Fibroblast of skin of right quadriceps (primary cell): Measurements from ENCODE around the gene RAP1GAP2.

Experiments
- DNase-seq: peaks from one replicate; pipeline ENCODE4 v3.0.0-alpha.2; 2013

RAP1GAP2 gene

DNA sequence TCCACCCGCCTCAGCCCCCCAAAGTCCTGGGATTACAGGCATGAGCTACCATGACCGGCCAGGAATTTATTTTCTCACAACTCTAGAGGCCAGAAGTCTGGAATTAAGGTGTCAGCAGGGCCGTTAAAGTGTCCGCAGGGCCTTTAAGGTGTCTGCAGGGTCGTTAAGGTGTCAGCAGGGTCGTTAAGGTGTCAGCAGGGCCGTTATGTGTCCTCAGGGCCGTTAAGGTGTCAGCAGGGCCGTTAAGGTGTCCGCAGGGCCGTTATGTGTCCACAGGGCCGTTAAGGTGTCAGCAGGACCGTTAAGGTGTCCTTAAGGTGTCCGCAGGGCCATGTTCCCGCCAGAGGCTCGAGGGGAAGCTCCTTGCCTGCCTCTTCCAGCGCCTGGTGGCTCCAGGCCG lies 125.2 kb downstream of the RAP1GAP2 start:
- DNase-seq: no peak

DNA sequence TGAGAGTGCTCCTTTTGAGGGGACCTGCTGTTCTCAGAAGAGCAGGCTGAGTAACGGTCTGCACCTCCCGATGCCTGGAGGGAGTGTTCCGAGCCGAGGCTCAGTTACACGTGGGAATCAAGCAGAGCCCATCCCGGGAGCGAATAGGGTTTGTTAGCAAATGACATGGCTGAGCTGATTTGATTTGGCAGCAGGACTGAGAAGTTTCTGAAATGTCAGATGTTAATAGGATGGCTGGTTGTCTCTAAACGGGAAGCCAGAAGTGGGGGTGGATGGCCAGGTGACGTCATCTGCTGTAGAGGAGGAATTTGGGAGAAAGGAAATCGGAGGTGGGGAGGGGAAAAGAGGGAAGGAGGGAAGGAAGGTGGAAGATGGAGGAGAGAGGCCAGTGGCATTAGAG lies 128.0 kb downstream of the RAP1GAP2 start:
- DNase-seq: peak; percentile 32

DNA sequence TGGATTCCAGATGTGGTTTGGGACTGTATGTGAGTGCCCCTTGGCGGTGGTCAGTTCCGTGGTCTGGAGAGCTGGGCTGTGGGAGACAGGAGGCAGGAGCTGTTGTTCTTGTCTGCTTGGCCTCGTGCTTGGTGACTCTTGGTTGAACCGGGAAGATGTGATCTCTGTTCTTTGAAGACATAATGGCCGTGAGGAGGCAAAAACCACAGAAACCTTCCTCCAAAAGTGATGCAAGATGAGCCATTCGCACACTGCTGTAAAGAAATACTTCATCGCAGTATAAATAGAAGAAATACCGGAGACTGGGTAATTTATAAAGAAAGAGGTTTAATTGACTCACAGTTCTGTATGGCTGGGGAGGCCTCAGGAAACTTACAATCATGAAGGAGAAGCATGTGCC lies 128.8 kb downstream of the RAP1GAP2 start:
- DNase-seq: no peak

DNA sequence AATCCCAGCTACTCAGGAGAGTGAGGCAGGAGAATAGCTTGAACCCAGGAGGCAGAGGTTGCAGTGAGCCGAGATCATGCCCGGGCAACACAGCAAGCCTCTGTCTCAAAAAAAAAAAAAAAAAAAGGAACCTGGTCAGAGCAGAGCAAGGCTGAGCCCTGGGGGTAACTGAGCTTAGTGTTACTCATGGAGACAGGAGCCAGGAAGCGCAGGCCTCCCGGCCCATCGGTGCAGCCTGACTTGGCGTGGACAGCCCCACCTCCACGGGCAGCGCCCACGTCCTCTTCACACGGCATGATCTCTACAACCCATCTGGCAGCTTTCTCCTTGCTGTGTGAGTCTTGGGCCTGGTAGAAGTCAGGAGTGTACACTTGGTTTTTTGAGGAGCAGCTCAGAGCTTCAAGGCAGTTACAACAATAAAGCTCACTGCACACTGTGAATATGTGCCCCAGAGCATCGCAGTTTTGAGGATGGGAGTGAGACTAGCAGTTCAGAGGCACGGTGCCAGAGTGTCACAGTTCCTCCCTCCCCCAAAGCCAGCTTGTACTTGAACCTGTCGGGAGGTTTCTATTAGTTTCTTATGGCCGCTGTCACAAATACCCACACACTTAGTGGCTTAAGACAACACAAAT lies 129.9 kb downstream of the RAP1GAP2 start:
- no peak for DNase-seq

DNA sequence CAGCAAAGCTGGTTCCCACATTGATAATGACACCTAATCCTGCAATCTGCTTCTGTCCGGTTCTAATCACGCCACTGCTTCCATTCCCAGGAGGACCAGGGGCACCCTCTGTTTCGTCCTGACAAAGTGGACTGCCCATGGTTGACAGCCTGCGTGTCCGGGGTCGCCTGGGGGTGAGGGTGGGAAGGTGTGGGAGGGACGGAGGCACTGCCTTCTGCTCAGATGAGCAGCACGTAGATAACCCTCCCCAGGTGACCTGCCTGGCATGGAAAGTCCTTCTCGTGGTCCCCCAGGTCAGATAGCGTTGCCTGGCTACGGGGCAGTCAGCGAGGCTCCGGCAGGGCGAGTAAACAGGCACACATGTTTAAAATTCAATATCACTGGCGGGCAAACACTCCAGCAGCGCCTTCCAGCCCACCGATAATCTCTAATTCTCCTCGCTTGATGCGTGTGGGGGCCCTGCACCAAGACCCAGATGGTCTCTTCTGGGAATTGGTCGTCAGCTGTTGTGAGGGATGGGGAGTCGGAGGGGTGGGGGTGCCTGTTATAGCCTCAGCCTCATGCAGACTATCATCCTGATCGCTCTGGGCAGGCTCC lies 132.2 kb downstream of the RAP1GAP2 start:
- no peak for DNase-seq

DNA sequence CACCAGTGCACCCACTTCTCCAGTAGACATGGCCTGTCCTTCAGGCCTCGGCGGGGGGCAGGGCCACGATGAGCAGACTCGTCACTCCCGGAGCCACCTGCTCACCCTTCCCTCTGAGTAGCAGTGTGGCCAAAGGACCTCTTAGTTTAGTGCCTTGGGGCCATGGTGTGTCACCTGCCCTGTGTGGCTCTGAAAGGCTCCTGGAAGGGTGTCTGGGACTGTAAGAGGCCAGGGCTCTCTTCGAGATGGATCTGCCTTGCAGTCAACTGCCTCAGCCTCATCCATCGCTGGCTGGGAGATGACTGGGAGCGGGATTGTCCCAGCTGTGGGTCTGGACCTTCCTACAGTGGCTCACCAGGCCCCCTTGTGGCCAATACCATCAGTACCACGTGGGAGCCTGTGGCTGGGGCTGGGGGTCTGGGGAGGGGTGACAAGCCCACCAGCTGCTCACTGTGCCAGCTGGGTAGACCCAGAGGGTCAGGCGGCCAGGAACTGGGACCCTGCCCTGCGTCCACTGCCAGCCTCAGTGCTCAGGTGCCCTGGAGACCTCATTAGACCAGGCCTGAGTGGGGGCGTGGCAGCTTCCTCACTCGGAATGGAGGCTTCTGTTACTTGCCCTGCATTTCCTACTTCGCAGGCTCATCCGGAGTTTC lies 133.8 kb downstream of the RAP1GAP2 start:
- no peak for DNase-seq

DNA sequence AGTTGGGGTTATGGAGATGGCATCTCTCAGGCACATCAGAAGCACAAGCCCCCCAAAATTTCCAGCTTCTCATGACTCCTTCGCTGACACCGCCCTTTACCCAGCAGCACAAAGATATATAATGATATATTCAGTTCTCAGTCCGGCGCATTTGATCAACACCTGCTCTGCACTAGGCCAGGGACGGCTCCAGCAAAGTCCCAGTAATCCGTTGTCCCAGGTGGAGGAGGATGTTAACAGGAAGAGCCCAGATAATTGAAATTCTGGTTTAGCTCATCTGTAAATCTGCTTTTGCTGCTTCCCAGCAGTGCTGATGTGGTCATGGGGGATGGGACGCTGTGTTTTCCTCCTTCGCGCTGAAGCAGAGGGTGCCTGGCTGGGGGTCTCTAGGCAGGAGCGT lies 135.6 kb downstream of the RAP1GAP2 start:
- no peak for DNase-seq

DNA sequence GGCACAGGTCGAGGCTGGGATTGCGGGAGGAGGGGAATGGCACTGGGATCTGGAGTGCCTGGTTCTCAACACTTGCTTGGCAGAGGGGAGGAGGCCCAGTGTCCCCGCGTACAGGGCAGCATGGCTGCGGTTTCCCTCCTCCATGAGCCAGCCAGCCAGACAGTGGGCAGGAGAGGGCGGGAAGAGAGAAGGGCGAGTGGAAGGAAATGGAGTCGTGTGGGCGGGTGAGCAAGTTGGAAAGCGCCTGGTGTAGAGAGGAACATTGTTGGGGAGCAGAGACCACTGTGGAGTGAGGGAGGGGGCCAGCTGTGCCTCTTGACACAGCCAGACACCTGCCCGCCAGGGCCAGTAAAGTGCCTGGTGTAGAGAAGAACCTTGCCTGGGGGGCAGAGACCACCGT lies 136.7 kb downstream of the RAP1GAP2 start:
- DNase-seq: no peak

DNA sequence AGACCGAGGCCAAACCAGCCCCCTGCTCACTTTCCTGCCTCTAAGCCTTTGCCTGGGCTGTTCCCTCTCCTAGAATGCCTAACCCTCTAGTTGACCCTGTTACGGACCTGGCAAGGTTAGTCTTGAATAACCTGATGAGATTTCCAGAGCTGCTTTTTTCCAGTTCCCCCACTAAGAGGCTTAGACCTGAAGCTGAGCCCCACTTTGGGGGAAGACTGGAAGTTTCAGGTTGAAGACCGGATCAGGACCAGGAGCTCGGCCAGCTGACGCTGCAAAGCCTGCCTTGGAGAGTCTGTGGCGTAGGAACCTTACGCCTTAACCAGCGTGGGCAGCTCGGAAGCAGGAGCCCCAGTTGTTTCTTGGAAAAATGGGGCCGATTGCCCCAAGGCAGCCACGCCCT lies 137.4 kb downstream of the RAP1GAP2 start:
- no peak for DNase-seq

DNA sequence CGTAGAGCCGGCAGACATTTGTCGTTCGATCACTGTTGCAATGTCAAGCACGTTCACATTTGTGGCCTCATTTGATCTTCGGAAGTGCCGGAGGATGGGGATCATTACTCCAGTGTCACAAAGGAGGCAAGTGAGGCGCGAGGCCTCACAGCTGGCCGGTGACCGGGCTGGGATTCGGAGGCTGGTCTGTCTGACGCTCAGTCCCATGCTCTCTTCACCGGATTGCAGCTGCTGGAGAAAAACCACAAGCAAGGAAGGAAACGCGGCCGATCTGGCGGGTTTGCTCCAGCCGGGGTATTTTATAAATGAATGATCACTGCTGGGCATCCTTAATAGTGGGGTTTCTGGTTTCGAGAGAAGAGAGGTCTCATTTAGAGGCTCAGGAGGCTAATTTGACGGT lies 139.4 kb downstream of the RAP1GAP2 start:
- DNase-seq: no peak

DNA sequence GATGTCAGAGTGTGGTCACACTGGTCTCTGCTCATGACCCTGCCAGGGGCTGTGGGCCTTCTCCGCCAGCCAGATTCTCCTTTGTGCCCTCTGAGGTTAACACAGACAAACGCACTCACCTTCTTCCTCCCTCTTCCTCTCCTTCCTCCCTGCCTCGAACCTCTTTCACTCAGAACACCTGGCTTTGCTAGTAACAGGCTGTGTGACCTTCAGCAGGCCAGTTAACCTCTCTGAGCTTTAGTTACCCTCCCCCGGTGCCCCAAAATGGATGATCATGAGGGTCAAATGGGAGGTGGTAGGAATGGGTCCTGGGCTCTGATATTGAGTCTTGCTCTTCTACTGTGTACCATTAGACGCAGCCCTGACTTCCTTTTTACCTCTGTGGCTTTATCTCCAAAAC lies 140.1 kb downstream of the RAP1GAP2 start:
- no peak for DNase-seq

DNA sequence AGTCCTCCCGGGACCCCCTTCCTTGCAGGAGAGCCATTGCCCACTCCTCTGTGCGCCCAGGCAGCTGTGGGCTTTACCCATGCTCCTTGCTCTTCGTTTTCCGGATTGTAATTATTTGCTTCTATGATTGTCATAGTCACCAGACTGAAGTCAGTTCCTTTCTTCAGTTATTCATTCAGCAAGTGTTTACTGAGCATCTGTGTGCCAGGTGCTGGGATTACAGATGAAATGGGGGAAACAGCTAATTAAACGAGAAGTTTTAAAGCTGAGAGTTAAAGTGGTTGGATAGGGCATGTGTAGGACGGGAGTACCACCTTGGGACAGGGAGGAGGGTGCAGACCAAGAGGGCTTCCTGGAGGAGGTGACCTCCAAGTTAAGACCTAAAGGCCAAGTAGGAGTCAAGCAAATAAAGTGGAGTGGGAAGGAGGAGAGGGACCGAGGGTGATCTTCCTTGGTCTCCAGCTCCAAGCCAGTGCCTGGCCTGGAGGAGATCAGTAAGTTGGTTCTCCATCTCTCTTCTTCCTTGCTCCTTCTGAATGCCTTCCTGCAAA lies 140.6 kb downstream of the RAP1GAP2 start:
- DNase-seq: no peak

DNA sequence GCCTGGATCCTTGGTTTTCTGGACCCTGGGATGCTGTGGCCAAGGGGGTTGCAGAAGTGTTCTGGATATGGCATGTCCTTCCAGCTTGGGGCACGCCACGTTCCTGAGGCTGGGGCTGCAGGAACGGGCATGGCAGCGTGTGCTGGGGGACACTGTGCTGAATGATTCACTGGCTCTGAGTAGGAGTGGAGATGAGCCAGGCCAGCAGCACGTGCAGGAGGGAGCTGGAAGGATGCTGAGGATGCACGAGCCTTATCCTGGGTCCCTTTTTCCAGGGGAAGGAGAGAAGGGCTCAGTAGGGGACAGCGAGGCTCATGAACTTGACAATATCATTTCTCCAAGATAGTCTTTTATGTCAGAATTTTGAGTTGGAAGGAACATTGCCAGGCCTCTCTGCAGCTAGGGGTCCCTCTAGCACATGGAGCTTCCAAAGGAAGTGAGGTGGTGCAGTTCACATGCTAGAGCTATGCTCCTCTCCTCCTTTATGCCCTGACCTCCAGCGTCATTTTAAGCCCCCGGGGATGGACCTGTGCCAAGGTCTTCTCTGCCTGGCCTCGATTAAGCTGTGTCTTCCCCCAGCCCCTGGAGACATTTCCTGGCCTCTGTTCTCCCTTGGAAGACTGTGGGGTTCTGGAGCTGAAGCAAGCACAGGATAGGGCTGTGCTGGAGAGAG lies 141.2 kb downstream of the RAP1GAP2 start:
- no peak for DNase-seq

DNA sequence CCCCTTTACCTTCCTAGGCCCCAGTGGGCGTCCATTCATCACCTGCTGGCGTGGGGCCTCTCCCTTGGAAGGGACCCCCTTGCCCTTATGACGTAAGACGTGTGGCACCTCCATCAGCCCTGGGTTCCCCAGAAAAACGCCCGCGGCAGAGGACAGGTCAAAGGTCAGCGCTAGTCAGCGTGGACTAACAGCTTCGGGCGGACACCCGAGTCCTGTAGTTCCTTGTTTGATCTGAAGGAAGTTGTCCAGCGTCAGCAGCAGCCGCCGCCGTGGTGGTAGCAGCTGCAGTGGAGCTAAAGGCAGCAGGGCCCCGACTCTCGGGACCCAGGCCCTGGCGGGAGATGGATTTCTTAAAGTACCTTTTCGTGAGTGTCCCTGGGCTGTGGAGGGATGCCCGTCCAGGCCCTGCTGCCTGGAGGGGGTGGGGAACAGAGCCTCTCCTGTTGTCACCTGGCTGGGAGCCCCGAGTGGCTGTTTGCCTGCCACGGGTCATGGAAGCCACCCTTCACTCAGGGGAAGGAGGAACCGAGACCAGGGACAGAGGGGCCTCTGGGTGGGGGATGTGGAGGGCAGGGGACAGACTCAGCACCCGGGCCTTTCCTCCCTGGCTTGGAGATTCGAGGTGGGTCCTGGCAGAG lies 143.6 kb downstream of the RAP1GAP2 start:
- DNase-seq: no peak

DNA sequence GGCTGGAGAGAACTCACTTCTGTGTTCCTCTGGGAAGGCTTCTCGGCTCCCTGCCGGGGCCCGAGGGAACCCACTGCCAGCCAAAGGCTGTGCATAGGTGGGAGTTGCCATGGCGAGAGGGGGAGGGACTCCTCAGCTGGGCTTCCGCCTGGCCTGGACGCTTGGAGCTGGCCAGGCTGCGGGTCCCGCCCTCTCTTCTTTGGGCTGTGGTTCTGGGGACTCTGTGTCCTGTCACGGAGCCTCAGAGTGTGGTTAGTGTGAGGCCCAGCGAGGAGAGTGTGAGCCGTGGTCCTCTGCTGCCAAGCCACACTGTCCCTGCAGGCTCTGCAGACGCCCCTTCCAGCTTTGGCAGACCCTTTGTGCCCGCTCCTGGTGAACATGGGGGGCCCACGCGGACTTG lies 144.1 kb downstream of the RAP1GAP2 start:
- DNase-seq: no peak

DNA sequence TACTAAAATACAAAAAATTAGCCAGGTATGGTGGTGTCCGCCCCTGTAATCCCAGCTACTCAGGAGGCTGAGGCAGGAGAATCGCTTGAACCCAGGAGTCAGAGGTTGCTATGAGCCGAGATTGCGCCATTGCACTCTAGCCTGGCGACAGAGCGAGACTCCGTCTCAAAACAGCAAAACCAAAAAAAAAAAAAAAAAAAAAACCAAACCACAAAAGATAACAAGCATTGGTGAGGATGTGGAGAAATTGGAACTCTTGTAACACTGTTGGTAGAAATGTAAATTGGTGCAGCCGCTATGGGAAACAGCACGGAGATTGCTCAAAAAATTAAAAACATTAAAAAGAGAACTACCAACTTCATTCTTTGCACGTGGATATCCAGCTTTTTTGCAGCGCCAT lies 147.7 kb downstream of the RAP1GAP2 start:
- no peak for DNase-seq

DNA sequence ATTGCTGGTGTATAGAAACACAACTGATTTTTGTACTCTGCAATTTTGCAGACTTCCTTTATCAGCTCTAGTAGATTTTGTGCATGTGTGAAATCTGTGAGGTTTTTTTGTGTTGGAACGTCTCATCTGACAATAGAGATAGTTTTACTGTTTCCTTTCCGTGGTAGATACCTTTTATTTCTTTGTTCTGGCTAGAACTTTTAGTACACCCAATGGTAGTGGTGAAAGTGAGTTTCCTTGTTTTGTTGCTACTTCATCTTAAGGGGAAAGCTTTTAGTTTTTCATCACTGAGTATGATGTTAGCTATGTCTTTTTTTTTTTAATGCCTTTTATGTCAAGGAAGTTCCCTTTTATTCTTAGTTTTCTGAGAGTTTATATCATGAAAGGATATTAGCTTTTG lies 149.1 kb downstream of the RAP1GAP2 start:
- no peak for DNase-seq

DNA sequence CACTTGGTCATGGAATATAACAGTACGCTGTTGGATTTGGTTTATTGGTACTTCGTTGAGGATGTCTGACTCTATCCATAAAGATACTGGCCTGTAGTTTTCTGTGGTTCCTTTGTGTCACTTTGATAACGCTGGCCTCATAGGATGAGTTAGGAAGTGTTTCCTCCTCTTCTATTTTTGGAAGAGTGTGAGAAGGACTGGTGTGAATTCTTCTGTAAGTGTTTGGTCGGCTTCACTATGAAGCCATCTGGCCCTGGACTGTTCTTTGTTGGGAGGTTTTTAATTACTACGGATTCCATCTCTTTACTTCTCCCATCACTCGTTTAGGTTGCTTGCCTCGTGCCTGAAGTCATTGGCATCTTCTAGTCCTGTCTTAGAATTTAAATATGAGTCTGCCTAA lies 149.9 kb downstream of the RAP1GAP2 start:
- DNase-seq: no peak

DNA sequence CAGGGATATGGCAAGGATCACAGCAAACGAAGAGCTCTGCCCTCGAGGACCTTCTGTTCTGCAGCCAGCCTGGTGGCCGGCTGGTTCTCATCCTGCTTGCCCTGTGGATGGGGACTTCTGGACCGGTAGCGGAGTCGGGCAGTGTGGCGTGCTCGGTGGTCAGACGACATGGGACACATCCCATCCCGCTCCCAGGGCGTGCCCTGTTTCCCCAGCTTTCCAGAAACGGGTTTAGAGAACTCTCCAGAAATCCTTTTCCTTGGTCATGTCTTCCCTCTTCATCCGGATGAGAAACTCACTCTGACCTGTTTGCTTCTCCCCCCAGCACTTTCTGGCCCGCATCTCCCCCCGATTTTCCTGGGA lies 151.3 kb downstream of the RAP1GAP2 start:
- DNase-seq: no peak

DNA sequence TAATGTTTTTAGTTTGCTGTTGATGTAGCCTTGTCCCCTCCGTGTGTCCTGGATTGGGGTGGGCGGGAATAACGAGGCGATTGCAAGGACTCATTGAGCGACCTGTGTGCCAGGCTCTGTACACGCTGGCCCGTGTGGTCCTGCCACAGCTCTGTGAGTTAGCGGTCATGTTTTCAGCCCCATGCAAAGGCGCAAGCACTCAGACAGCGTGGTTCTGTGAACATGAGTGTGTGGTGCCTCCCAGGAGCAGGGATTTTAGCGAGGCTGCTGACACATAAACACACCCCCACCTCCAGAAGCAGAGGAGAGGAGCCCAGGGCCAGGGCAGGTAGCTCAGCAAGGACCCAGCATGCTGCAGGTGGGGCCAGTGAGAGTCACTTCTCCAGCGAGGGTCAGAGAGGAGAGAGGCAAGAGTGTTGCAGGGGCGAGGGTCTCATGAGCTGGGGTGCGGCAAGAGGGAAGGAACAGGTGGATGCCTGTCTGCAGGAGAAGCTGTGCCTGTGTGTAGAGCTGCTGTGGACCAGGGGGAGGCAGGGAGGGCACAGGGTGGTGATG lies 151.8 kb downstream of the RAP1GAP2 start:
- no peak for DNase-seq

DNA sequence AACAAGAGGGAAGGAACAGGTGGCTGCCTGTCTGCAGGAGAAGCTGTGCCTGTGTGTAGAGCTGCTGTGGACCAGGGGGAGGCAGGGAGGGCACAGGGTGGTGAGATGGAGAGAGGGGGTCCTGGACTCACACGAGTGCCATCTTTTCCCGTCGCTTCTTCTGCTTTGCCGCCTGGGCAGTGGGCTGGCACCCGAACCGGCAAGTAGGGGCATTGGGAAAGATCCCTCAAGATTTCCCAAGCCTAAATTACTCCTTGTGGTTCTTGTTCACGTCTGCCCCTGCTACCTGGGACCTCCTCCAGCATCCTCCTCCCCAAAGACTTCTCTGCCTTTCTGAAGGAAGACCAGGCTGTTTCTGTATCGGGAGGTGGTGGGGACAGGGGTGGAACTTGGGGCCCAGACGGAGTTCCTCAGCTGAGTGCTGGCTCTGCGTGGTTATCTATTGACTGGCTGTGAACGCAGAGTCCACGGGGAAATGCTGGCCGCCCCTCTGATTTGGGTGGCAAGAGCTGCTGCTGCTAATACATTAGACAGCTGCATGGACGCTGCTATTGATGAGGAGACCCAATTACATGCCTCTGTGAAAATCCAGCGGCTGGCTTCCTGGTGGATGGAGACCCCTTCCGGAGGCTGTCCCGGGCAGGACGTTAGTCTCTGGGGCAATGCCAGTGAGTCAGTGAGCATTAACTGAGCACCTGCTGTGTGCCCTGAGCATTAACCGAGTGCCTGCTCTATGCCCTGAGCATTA lies 152.7 kb downstream of the RAP1GAP2 start:
- no peak for DNase-seq

DNA sequence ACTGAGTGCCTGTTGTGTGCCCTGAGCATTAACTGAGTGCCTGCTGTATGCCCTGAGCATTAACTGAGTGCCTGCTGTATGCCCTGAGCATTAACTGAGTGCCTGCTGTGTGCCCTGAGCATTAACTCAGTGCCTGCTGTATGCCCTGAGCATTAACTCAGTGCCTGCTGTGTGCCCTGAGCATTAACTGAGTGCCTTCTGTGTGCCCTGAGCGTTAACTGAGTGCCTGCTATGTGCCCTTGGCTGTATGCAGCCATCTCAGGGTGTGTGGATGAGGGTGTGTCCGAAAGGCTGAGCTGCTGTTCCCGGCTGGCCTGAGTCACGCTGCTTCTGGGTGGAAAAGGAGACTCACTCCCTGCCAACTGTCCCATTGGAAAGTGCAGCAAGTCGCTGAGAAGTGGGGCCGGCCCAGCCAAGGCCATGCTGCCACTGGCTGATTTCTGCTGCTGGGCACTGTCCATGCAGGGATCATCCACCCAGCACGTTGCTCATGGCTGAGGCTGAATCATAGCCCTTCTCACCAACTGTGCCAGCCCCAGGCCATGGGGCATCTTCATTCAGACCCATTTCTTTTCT lies 153.3 kb downstream of the RAP1GAP2 start:
- DNase-seq: no peak
